Astrocyte (in vitro differentiated cells and primary cell): ENCODE data around the gene WDR7. TPM values are rescaled to one million over a fixed set of nuclear protein-coding genes. Genes with fewer than 3 reads are reported as not detected.

Experiments used
- DNase-seq: peaks from one replicate; pipeline ENCODE4 v3.0.0-alpha.2; 2010; ENCODE audit warnings: low read depth
- FAIRE-seq: peaks from 2 replicates; lab custom pipeline; 2011; peaks lifted over from hg19 to GRCh38; lab: Jason Lieb, UNC
- H2AFZ ChIP-seq: 2 replicates; pipeline ENCODE4 v1.6.0; 2012; ENCODE audit warnings: low read depth, low read length, inconsistent platforms
- H3K27ac ChIP-seq: 2 replicates; pipeline ENCODE4 v1.5.1; 2011; ENCODE audit warnings: low read depth, low read length, inconsistent platforms
- H3K27me3 ChIP-seq: 2 replicates; pipeline ENCODE4 v1.6.0; 2011; ENCODE audit warnings: low read length, inconsistent platforms; ENCODE audit not compliant: insufficient read depth
- H3K36me3 ChIP-seq: 2 replicates; pipeline ENCODE4 v1.5.1; 2011; ENCODE audit warnings: low read length, inconsistent platforms; ENCODE audit not compliant: insufficient read depth
- H3K4me1 ChIP-seq: 2 replicates; pipeline ENCODE4 v1.5.1; 2011; ENCODE audit warnings: low read length, inconsistent platforms; ENCODE audit not compliant: insufficient read depth
- H3K4me2 ChIP-seq: 2 replicates; pipeline ENCODE4 v1.6.0; 2012; ENCODE audit warnings: low read length, inconsistent platforms
- H3K4me3 ChIP-seq: 2 replicates; pipeline ENCODE4 v1.5.1; 2011; ENCODE audit warnings: low read depth, mild to moderate bottlenecking, low read length, inconsistent platforms; ENCODE audit not compliant: insufficient read depth
- H3K79me2 ChIP-seq: 2 replicates; pipeline ENCODE4 v1.6.0; 2012; ENCODE audit warnings: mild to moderate bottlenecking, low read length, inconsistent platforms; ENCODE audit not compliant: insufficient read depth
- H3K9ac ChIP-seq: 2 replicates; pipeline ENCODE4 v1.6.0; 2012; ENCODE audit warnings: mild to moderate bottlenecking, low read length, inconsistent platforms
- H3K9me3 ChIP-seq: 2 replicates; pipeline ENCODE4 v1.5.1; 2012; ENCODE audit warnings: low read depth, mild to moderate bottlenecking, low read length, inconsistent platforms; ENCODE audit not compliant: insufficient read depth
- H4K20me1 ChIP-seq: 2 replicates; pipeline ENCODE4 v1.6.0; 2012; ENCODE audit warnings: low read length, inconsistent platforms; ENCODE audit not compliant: insufficient read depth
- H3K27ac Mint-ChIP-seq: one replicate; pipeline ENCODE4 v1.8.0; 2021; ENCODE audit warnings: mild to moderate bottlenecking, mixed read lengths; ENCODE audit not compliant: unreplicated experiment
- H3K27me3 Mint-ChIP-seq: one replicate; pipeline ENCODE4 v1.8.0; 2021; ENCODE audit warnings: low read depth, mixed read lengths; ENCODE audit not compliant: unreplicated experiment
- H3K36me3 Mint-ChIP-seq: one replicate; pipeline ENCODE4 v1.8.0; 2021; ENCODE audit warnings: low read depth, mixed read lengths; ENCODE audit not compliant: unreplicated experiment
- H3K4me1 Mint-ChIP-seq: one replicate; pipeline ENCODE4 v1.8.0; 2021; ENCODE audit warnings: low read depth, mixed read lengths; ENCODE audit not compliant: unreplicated experiment
- H3K4me3 Mint-ChIP-seq: one replicate; pipeline ENCODE4 v1.8.0; 2021; ENCODE audit warnings: mild to moderate bottlenecking, moderate library complexity, mixed read lengths; ENCODE audit not compliant: unreplicated experiment
- H3K9me3 Mint-ChIP-seq: one replicate; pipeline ENCODE4 v1.8.0; 2021; ENCODE audit warnings: mild to moderate bottlenecking, mixed read lengths; ENCODE audit not compliant: unreplicated experiment
- EZH2 ChIP-seq: IDR thresholded peaks from 2 replicates; pipeline ENCODE4 v1.6.1; 2012; ENCODE audit warnings: mild to moderate bottlenecking, low read length, inconsistent platforms; ENCODE audit not compliant: insufficient read depth
- total RNA-seq: library from RNA; stranded (reverse); gene quantifications from 2 replicates; pipeline ENCODE4 v1.2.1, GENCODE V29; 2021
- TF ChIP-seq, protein P1 (sequence below): IDR thresholded peaks from 2 replicates; pipeline ENCODE4 v1.5.1; 2011; ENCODE audit warnings: low read depth, mild to moderate bottlenecking, inconsistent platforms, low read length, moderate library complexity; ENCODE audit not compliant: insufficient read depth

Gene WDR7
- total RNA-seq, 1 donor from 2014 or later: 16.9 TPM

- Histone ChIP-seq H3K79me2 (no peaks in the 10 kb centered on the region), H3K4me3 (no peak overlapping the region), H2AFZ (no peak overlapping the region), H3K4me1 (no peaks in the 10 kb centered on the region), H3K4me2 (no peak overlapping the region), H3K36me3 (no peaks in the 10 kb centered on the region), H3K9me3 (no peaks in the 10 kb centered on the region), H4K20me1 (no peaks in the 10 kb centered on the region), H3K27me3 (no peaks in the 10 kb centered on the region), H3K9ac (no peak overlapping the region), H3K27ac (no peak overlapping the region)
- Mint-ChIP-seq H3K27me3 (no peaks in the 10 kb centered on the region), H3K4me3 (no peak overlapping the region), H3K27ac (no peak overlapping the region), H3K36me3 (peaks cover 2% of the 10 kb centered on the region), H3K9me3 (no peaks in the 10 kb centered on the region), H3K4me1 (peaks cover 9% of the 10 kb centered on the region)
- TF ChIP-seq, protein P1, sequence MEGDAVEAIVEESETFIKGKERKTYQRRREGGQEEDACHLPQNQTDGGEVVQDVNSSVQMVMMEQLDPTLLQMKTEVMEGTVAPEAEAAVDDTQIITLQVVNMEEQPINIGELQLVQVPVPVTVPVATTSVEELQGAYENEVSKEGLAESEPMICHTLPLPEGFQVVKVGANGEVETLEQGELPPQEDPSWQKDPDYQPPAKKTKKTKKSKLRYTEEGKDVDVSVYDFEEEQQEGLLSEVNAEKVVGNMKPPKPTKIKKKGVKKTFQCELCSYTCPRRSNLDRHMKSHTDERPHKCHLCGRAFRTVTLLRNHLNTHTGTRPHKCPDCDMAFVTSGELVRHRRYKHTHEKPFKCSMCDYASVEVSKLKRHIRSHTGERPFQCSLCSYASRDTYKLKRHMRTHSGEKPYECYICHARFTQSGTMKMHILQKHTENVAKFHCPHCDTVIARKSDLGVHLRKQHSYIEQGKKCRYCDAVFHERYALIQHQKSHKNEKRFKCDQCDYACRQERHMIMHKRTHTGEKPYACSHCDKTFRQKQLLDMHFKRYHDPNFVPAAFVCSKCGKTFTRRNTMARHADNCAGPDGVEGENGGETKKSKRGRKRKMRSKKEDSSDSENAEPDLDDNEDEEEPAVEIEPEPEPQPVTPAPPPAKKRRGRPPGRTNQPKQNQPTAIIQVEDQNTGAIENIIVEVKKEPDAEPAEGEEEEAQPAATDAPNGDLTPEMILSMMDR: no peak
- no peak for TF ChIP-seq EZH2
- DNase-seq: no peak
- no peak for FAIRE-seq
Observed at GRCh38 chr18:56955490-56955889, 304.3 kb downstream of the WDR7 start.

GRCh38 chr18:56959120-56959519, 308.0 kb downstream of the WDR7 start:
- FAIRE-seq: no peak
- TF ChIP-seq EZH2: no peak
- TF ChIP-seq, protein P1: no peak
- peaks cover 2% of the 10 kb centered on the region for H3K36me3 Mint-ChIP-seq

DNA sequence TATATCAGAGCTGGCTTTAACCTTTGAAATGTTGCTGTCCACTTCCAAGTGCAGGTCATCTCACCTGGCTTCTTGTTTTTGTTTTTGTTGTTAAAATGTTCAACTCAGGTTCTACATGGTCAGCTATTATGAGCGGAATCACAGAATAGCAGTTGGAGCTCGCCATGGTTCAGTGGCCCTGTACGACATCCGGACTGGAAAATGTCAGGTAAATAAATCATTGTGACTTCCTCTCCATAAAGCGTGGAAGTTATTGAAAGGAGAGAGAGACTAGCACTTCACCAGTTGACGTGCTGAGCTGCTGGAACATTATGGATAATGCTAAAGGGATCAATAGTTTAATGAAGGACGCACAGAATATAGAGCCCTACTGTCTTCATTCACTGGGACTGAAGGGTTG, 311.2 kb downstream of the WDR7 start:
- Histone ChIP-seq H3K9ac (no peak overlapping the region), H3K36me3 (no peaks in the 10 kb centered on the region), H3K27ac (no peak overlapping the region), H3K27me3 (no peaks in the 10 kb centered on the region), H4K20me1 (no peaks in the 10 kb centered on the region), H3K4me3 (no peak overlapping the region), H3K4me1 (no peaks in the 10 kb centered on the region), H3K9me3 (no peaks in the 10 kb centered on the region), H3K4me2 (no peak overlapping the region), H3K79me2 (no peaks in the 10 kb centered on the region), H2AFZ (no peak overlapping the region)
- no peaks in the 10 kb centered on the region for H3K9me3 Mint-ChIP-seq
- peaks cover 2% of the 10 kb centered on the region for H3K36me3 Mint-ChIP-seq
- no peak for FAIRE-seq
- H3K4me3 Mint-ChIP-seq: no peak overlapping the region
- TF ChIP-seq, protein P1: no peak
- TF ChIP-seq EZH2: no peak
- DNase-seq: no peak
- H3K27me3 Mint-ChIP-seq: no peaks in the 10 kb centered on the region
- H3K27ac Mint-ChIP-seq: no peak overlapping the region
- H3K4me1 Mint-ChIP-seq: peaks cover 3% of the 10 kb centered on the region

More at GRCh38 chr18:56959120-56959519, 308.0 kb downstream of the WDR7 start:
- no peaks in the 10 kb centered on the region for H3K9me3 ChIP-seq
- H3K79me2 ChIP-seq: no peaks in the 10 kb centered on the region
- no peaks in the 10 kb centered on the region for H3K36me3 ChIP-seq
- H3K4me1 ChIP-seq: no peaks in the 10 kb centered on the region
- Mint-ChIP-seq H3K4me1 (peaks cover 3% of the 10 kb centered on the region), H3K9me3 (no peaks in the 10 kb centered on the region), H3K27me3 (no peaks in the 10 kb centered on the region), H3K27ac (no peak overlapping the region), H3K4me3 (no peak overlapping the region)
- no peaks in the 10 kb centered on the region for H3K27me3 ChIP-seq
- H2AFZ ChIP-seq: no peak overlapping the region
- DNase-seq: no peak
- H3K27ac ChIP-seq: no peak overlapping the region
- no peaks in the 10 kb centered on the region for H4K20me1 ChIP-seq
- H3K4me2 ChIP-seq: no peak overlapping the region
- no peak overlapping the region for H3K4me3 ChIP-seq
- no peak overlapping the region for H3K9ac ChIP-seq
